ENCODE measurements around the gene SLC25A18. TPM values are rescaled to one million over a fixed set of nuclear protein-coding genes. Genes with fewer than 3 reads are reported as not detected.

SLC25A18 gene
- total RNA-seq, 2 donors from 2014 or later = 6.9 to 14.3 TPM

GRCh38 chr22:17578136-17578754 lies 14.9 kb downstream of the SLC25A18 start:
- H3K9me3 Mint-ChIP-seq = no peaks in the 10 kb centered on the region
- H3K27me3 Mint-ChIP-seq (ENCODE audit: insufficient read depth) = no peaks in the 10 kb centered on the region
- H3K36me3 ChIP-seq (ENCODE audit: control insufficient read depth, insufficient read depth, low read length) = no peaks in the 10 kb centered on the region
- 93% methylated on average over 10 to 11 of the region's 11 CpGs for WGBS, 2 experiments (ENCODE audit: insufficient coverage in 1 of 2, insufficient read length in 1 of 2)
- DNase-seq = no peak
- H3K27ac Mint-ChIP-seq = peak overlapping the region; percentile 26
- no peak overlapping the region for H3K27ac ChIP-seq (ENCODE audit: low read depth, low read length)
- no peak overlapping the region for H3K9ac ChIP-seq (ENCODE audit: extremely low read depth, low read length, poor library complexity, severe bottlenecking)
- H3K9me3 ChIP-seq (ENCODE audit: control insufficient read depth, low read length) = no peaks in the 10 kb centered on the region
- no peak overlapping the region for H3K4me3 Mint-ChIP-seq
- peaks cover 35% of the 10 kb centered on the region for H3K4me1 Mint-ChIP-seq
- H3K36me3 Mint-ChIP-seq (ENCODE audit: low read depth) = peaks cover 10% of the 10 kb centered on the region
- peaks cover 19% of the 10 kb centered on the region for H3K4me1 ChIP-seq (ENCODE audit: control insufficient read depth, insufficient read depth, low read length)
- no peaks in the 10 kb centered on the region for H3K27me3 ChIP-seq (ENCODE audit: control insufficient read depth, insufficient read depth, low read length, poor library complexity, severe bottlenecking)
- no peak overlapping the region for H3K4me3 ChIP-seq (ENCODE audit: low read length)
- TF ChIP-seq CTCF (conservative IDR thresholded peaks at IDR 0.05) = no peak

- H3K9ac ChIP-seq (ENCODE audit: extremely low read depth, low read length, poor library complexity, severe bottlenecking) = no peak overlapping the region
- H3K27me3 Mint-ChIP-seq (ENCODE audit: insufficient read depth) = no peaks in the 10 kb centered on the region
- peak overlapping the region; percentile 14 for H3K27ac ChIP-seq (ENCODE audit: low read depth, low read length)
- H3K4me1 Mint-ChIP-seq = peaks cover 29% of the 10 kb centered on the region
- H3K4me3 ChIP-seq (ENCODE audit: low read length) = no peak overlapping the region
- no peaks in the 10 kb centered on the region for H3K36me3 ChIP-seq (ENCODE audit: control insufficient read depth, insufficient read depth, low read length)
- no peaks in the 10 kb centered on the region for H3K9me3 Mint-ChIP-seq
- 88 to 91% methylated on average over 9 to 14 of the region's 14 CpGs for WGBS, 2 experiments (ENCODE audit: insufficient coverage in 1 of 2, insufficient read length in 1 of 2)
- H3K4me1 ChIP-seq (ENCODE audit: control insufficient read depth, insufficient read depth, low read length) = peaks cover 19% of the 10 kb centered on the region
- no peaks in the 10 kb centered on the region for H3K9me3 ChIP-seq (ENCODE audit: control insufficient read depth, low read length)
- peak overlapping the region; percentile 83 for H3K27ac Mint-ChIP-seq
- peaks cover 19% of the 10 kb centered on the region for H3K36me3 Mint-ChIP-seq (ENCODE audit: low read depth)
- DNase-seq = no peak
- H3K27me3 ChIP-seq (ENCODE audit: control insufficient read depth, insufficient read depth, low read length, poor library complexity, severe bottlenecking) = no peaks in the 10 kb centered on the region
- TF ChIP-seq CTCF (conservative IDR thresholded peaks at IDR 0.05) = no peak
- H3K4me3 Mint-ChIP-seq = no peak overlapping the region
Measured at GRCh38 chr22:17579535-17579981, 16.3 kb downstream of the SLC25A18 start.

GRCh38 chr22:17580441-17581031 lies 17.2 kb downstream of the SLC25A18 start:
- Mint-ChIP-seq H3K4me3 (no peak overlapping the region), H3K36me3 (ENCODE audit: low read depth) (peaks cover 22% of the 10 kb centered on the region), H3K4me1 (peaks cover 22% of the 10 kb centered on the region), H3K27me3 (ENCODE audit: insufficient read depth) (no peaks in the 10 kb centered on the region), H3K9me3 (no peaks in the 10 kb centered on the region), H3K27ac (peak overlapping the region; percentile 83)
- Histone ChIP-seq H3K4me1 (ENCODE audit: control insufficient read depth, insufficient read depth, low read length) (peaks cover 19% of the 10 kb centered on the region), H3K27me3 (ENCODE audit: control insufficient read depth, insufficient read depth, low read length, poor library complexity, severe bottlenecking) (no peaks in the 10 kb centered on the region), H3K4me3 (ENCODE audit: low read length) (no peak overlapping the region), H3K9ac (ENCODE audit: extremely low read depth, low read length, poor library complexity, severe bottlenecking) (no peak overlapping the region), H3K9me3 (ENCODE audit: control insufficient read depth, low read length) (no peaks in the 10 kb centered on the region), H3K36me3 (ENCODE audit: control insufficient read depth, insufficient read depth, low read length) (no peaks in the 10 kb centered on the region), H3K27ac (ENCODE audit: low read depth, low read length) (peak overlapping the region; percentile 47)
- WGBS, 2 experiments (ENCODE audit: insufficient coverage in 1 of 2, insufficient read length in 1 of 2) = 63 to 70% methylated on average over 15 of the region's 15 CpGs
- TF ChIP-seq CTCF (conservative IDR thresholded peaks at IDR 0.05) = peak; percentile 67
- peak; percentile 84 for DNase-seq
